Measurements from ENCODE around the gene MAPK1. TPM values are rescaled to one million over a fixed set of nuclear protein-coding genes. Genes with fewer than 3 reads are reported as not detected.
"Not testable (repeated sequence)": the region's sequence is repeated elsewhere in the genome, so short reads cannot be mapped to it uniquely, and the experiment has no call there.

MAPK1 gene
- total RNA-seq, 1 donor from 2014 or later, result 91.3 TPM

- DNase-seq (ENCODE audit: low spot score), result no peak
- Mint-ChIP-seq H3K4me3 (no peak overlapping the region), H3K36me3 (ENCODE audit: low read depth) (peaks cover 3% of the 10 kb centered on the region), H3K9me3 (no peaks in the 10 kb centered on the region), H3K27me3 (ENCODE audit: insufficient read depth) (no peaks in the 10 kb centered on the region), H3K4me1 (ENCODE audit: low read depth) (peaks cover 51% of the 10 kb centered on the region), H3K27ac (no peak overlapping the region)
- intact Hi-C loops (cut with micrococcal nuclease), result no loop called here
Measured at GRCh38 chr22:21855676-21856075, 11.8 kb downstream of the MAPK1 start.

DNA sequence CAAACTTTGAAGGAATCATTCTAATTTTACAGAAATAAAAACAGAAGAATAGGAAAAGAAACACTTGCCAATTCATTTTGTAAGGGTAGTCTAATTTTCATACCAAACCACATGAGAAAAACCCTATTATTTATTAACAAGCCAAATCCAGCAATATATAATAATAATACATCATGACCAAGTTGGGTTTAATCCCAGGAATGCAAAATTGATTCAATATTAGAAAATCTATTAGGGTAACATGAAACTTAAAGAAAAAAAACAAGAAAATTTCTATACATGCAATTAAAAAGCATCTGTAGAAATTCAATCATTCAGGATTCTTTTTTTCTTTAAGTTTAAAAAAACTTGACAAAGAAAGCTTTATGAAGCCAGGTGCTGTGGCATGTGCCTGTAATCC is 16.8 kb downstream of the MAPK1 start:
- Mint-ChIP-seq H3K36me3 (ENCODE audit: low read depth) (peaks cover 10% of the 10 kb centered on the region), H3K27ac (no peak overlapping the region), H3K9me3 (no peaks in the 10 kb centered on the region), H3K4me1 (ENCODE audit: low read depth) (peaks cover 12% of the 10 kb centered on the region), H3K27me3 (ENCODE audit: insufficient read depth) (no peaks in the 10 kb centered on the region), H3K4me3 (no peak overlapping the region)
- intact Hi-C loops (cut with micrococcal nuclease), result no loop called here
- DNase-seq (ENCODE audit: low spot score), result no peak

GRCh38 chr22:21849489-21849888 is 18.0 kb downstream of the MAPK1 start:
- Mint-ChIP-seq H3K9me3 (no peaks in the 10 kb centered on the region), H3K4me3 (no peak overlapping the region), H3K4me1 (ENCODE audit: low read depth) (peaks cover 4% of the 10 kb centered on the region), H3K27ac (no peak overlapping the region), H3K27me3 (ENCODE audit: insufficient read depth) (no peaks in the 10 kb centered on the region), H3K36me3 (ENCODE audit: low read depth) (peaks cover 12% of the 10 kb centered on the region)
- DNase-seq (ENCODE audit: low spot score), result no peak
- intact Hi-C loops (cut with micrococcal nuclease), result no loop called here

- H3K36me3 Mint-ChIP-seq (ENCODE audit: low read depth), result peaks cover 10% of the 10 kb centered on the region
- H3K9me3 Mint-ChIP-seq; H3K4me3 Mint-ChIP-seq; H3K27me3 Mint-ChIP-seq (ENCODE audit: insufficient read depth); intact Hi-C loops (cut with micrococcal nuclease); H3K4me1 Mint-ChIP-seq (ENCODE audit: low read depth); H3K27ac Mint-ChIP-seq; DNase-seq (ENCODE audit: low spot score): not testable (repeated sequence)
Measured at GRCh38 chr22:21848057-21848456, 19.4 kb downstream of the MAPK1 start.

GRCh38 chr22:21845558-21846453 is 21.6 kb downstream of the MAPK1 start:
- no peaks in the 10 kb centered on the region for H3K9me3 Mint-ChIP-seq
- peaks cover 10% of the 10 kb centered on the region for H3K36me3 Mint-ChIP-seq (ENCODE audit: low read depth)
- no peak overlapping the region for H3K27ac Mint-ChIP-seq
- no peak for DNase-seq (ENCODE audit: low spot score)
- H3K4me3 Mint-ChIP-seq, result no peak overlapping the region
- no peaks in the 10 kb centered on the region for H3K27me3 Mint-ChIP-seq (ENCODE audit: insufficient read depth)
- intact Hi-C loops (cut with micrococcal nuclease), result no loop called here
- no peaks in the 10 kb centered on the region for H3K4me1 Mint-ChIP-seq (ENCODE audit: low read depth)

- H3K4me3 Mint-ChIP-seq, result no peak overlapping the region
- intact Hi-C loops (cut with micrococcal nuclease), result no loop called here
Measured at GRCh38 chr22:21842946-21843345, 24.5 kb downstream of the MAPK1 start.

GRCh38 chr22:21841422-21841821 is 26.0 kb downstream of the MAPK1 start:
- Mint-ChIP-seq H3K27me3 (ENCODE audit: insufficient read depth) (no peaks in the 10 kb centered on the region), H3K36me3 (ENCODE audit: low read depth) (peaks cover 4% of the 10 kb centered on the region), H3K9me3 (no peaks in the 10 kb centered on the region), H3K4me1 (ENCODE audit: low read depth) (peaks cover 9% of the 10 kb centered on the region), H3K4me3 (no peak overlapping the region), H3K27ac (no peak overlapping the region)
- no peak for DNase-seq (ENCODE audit: low spot score)
- intact Hi-C loops (cut with micrococcal nuclease), result no loop called here

More at GRCh38 chr22:21842946-21843345, 24.5 kb downstream of the MAPK1 start:
- Mint-ChIP-seq H3K27ac (no peak overlapping the region), H3K9me3 (no peaks in the 10 kb centered on the region), H3K27me3 (ENCODE audit: insufficient read depth) (no peaks in the 10 kb centered on the region), H3K4me1 (ENCODE audit: low read depth) (peaks cover 9% of the 10 kb centered on the region), H3K36me3 (ENCODE audit: low read depth) (peaks cover 8% of the 10 kb centered on the region)
- DNase-seq (ENCODE audit: low spot score), result no peak

DNA sequence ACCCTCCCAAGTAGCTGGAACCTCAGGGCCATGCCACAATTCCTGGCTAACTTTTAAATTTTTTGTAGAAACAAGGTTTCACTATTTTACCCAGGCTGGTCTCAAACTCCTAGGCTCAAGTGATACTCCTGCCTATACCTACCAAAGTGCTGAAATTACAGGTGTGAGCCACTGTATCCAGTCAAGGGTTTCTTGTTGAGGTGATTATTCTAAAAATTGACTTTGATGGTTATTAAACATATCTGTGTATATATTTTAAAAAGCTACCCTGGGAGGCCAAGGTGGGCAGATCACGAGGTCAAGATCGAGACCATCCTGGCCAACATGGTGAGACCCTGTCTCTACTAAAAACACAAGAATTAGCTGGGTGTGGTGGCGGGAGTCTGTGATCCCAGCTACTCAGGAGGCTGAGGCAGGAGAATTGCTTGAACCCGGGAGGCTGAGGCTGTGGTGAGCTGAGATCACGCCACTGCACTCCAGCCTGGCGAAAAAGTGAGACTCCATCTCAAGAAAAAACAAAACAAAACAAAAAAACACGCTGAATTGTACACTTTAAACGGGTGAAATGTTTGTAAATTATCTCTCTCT is 27.1 kb downstream of the MAPK1 start:
- H3K27me3 Mint-ChIP-seq (ENCODE audit: insufficient read depth), result no peaks in the 10 kb centered on the region
- H3K9me3 Mint-ChIP-seq, result no peaks in the 10 kb centered on the region
- no peak for DNase-seq (ENCODE audit: low spot score)
- intact Hi-C loops (cut with micrococcal nuclease), result no loop called here
- no peaks in the 10 kb centered on the region for H3K36me3 Mint-ChIP-seq (ENCODE audit: low read depth)
- H3K4me1 Mint-ChIP-seq (ENCODE audit: low read depth), result peaks cover 12% of the 10 kb centered on the region
- no peak overlapping the region for H3K4me3 Mint-ChIP-seq
- no peak overlapping the region for H3K27ac Mint-ChIP-seq

DNA sequence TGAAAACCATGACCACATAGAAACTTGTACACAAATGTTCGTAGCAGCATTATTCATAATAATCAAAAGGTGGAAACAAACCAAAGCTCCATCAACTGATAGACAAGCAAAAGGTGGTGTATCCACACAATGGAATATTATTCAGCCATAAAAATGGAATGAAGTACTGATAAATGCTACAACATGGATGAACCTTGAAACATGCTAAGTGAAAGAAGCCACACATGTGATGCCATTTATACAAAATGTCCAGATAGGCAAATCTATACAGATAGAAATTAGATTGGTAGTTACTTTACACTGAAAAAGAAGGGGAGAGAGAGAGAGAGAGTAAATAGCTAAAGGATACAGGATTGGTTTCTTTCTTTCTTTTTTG is 27.7 kb downstream of the MAPK1 start:
- H3K27me3 Mint-ChIP-seq (ENCODE audit: insufficient read depth), result no peaks in the 10 kb centered on the region
- intact Hi-C loops (cut with micrococcal nuclease), result no loop called here
- no peak overlapping the region for H3K27ac Mint-ChIP-seq
- peaks cover 17% of the 10 kb centered on the region for H3K4me1 Mint-ChIP-seq (ENCODE audit: low read depth)
- no peak for DNase-seq (ENCODE audit: low spot score)
- no peak overlapping the region for H3K4me3 Mint-ChIP-seq
- no peaks in the 10 kb centered on the region for H3K36me3 Mint-ChIP-seq (ENCODE audit: low read depth)
- H3K9me3 Mint-ChIP-seq, result no peaks in the 10 kb centered on the region

GRCh38 chr22:21839104-21839764 is 28.2 kb downstream of the MAPK1 start:
- peaks cover 20% of the 10 kb centered on the region for H3K4me1 Mint-ChIP-seq (ENCODE audit: low read depth)
- H3K36me3 Mint-ChIP-seq (ENCODE audit: low read depth); H3K9me3 Mint-ChIP-seq; intact Hi-C loops (cut with micrococcal nuclease); H3K27ac Mint-ChIP-seq; H3K27me3 Mint-ChIP-seq (ENCODE audit: insufficient read depth); H3K4me3 Mint-ChIP-seq; DNase-seq (ENCODE audit: low spot score): not testable (repeated sequence)

GRCh38 chr22:21837248-21837979 is 30.0 kb downstream of the MAPK1 start:
- Mint-ChIP-seq H3K4me1 (ENCODE audit: low read depth) (peaks cover 28% of the 10 kb centered on the region), H3K36me3 (ENCODE audit: low read depth) (no peaks in the 10 kb centered on the region), H3K4me3 (no peak overlapping the region), H3K27me3 (ENCODE audit: insufficient read depth) (no peaks in the 10 kb centered on the region), H3K27ac (no peak overlapping the region), H3K9me3 (no peaks in the 10 kb centered on the region)
- intact Hi-C loops (cut with micrococcal nuclease), result no loop called here
- DNase-seq (ENCODE audit: low spot score), result no peak

DNA sequence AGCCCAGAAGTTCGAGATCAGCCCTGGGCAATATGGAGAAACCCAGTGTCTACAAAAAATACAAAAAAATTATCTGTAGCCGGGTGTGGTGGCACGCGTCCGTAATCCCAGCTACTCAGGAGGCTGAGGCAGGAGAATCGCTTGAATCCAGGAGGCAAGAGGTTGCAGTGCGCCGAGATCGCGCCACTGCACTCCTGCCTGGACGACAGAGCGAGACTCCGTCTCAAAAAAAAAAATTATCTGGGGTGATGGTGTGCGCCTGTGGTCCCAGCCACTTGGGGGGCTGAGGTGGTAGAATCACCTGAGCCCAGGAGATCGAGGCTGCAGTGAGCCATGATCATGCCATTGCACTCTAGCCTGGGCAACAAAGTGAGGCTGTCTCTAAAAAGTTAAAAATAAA is 31.0 kb downstream of the MAPK1 start:
- DNase-seq (ENCODE audit: low spot score); intact Hi-C loops (cut with micrococcal nuclease); H3K27ac Mint-ChIP-seq; H3K4me3 Mint-ChIP-seq; H3K36me3 Mint-ChIP-seq (ENCODE audit: low read depth); H3K9me3 Mint-ChIP-seq; H3K27me3 Mint-ChIP-seq (ENCODE audit: insufficient read depth): not testable (repeated sequence)
- peaks cover 29% of the 10 kb centered on the region for H3K4me1 Mint-ChIP-seq (ENCODE audit: low read depth)

DNA sequence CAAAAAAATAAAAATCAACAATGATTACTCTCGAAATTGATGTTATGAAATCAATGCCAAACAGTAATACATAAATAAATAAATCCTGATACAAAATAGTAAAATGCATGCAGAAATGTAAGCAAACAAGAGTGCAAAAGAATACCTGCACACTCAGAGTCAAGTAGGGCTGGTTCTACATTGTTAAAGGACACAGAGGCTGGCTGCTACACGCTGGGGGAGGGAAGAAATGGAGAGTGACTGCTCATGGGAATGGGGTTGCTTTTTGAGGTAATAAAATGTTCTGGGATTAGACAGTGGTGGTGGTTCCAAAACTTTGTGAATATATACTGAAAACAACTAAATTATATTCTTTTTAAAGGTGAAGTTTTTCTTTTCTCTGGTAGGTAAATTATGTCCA is 32.1 kb downstream of the MAPK1 start:
- no peaks in the 10 kb centered on the region for H3K9me3 Mint-ChIP-seq
- H3K4me1 Mint-ChIP-seq (ENCODE audit: low read depth), result peaks cover 29% of the 10 kb centered on the region
- H3K27ac Mint-ChIP-seq, result no peak overlapping the region
- no peak for DNase-seq (ENCODE audit: low spot score)
- intact Hi-C loops (cut with micrococcal nuclease), result no loop called here
- H3K36me3 Mint-ChIP-seq (ENCODE audit: low read depth), result no peaks in the 10 kb centered on the region
- H3K4me3 Mint-ChIP-seq, result no peak overlapping the region
- H3K27me3 Mint-ChIP-seq (ENCODE audit: insufficient read depth), result no peaks in the 10 kb centered on the region
